Measurements from ENCODE around the gene PAX7. TPM values are rescaled to one million over a fixed set of nuclear protein-coding genes. Genes with fewer than 3 reads are reported as not detected.

Gene PAX7
- polyA plus RNA-seq, 1 donor, result not detected

DNA sequence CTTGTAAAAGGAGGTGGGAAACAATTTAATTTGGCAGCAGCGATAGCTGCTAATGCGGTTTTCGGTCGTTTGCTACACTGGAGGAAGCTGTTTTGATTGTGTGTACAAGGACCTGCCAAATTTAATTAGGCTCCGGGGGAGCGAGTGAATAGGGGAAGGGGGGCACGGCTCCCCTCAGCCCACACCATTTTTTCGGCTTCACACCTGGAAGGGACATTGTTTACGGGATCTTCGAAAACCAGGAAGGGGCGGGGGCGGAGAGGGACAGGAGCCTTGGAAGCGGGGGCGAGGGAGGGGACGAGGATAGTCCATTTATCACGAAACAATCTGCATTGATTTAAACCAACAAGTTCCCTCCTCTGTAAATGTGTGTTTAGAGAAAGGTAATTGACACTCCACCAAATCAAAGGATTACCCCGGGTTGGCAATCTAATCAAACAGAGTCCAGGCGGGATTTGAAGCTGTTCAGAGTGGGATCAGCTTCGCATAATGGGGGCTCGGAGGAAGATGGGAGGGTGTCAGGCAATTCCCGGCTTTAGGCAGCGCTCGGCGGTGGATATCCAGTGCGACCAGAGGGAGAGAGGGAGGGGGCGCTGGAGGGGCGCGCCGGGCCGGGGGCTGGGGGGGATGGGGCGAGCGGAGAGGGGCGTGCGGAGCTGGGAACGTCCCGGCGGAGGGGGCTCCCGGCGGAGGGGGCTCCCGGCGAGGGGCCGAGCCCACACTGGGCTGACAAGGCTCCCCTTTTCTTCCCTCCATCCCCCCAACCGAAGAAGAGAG, 9.8 kb downstream of the PAX7 start:
- no peak for DNase-seq

DNA sequence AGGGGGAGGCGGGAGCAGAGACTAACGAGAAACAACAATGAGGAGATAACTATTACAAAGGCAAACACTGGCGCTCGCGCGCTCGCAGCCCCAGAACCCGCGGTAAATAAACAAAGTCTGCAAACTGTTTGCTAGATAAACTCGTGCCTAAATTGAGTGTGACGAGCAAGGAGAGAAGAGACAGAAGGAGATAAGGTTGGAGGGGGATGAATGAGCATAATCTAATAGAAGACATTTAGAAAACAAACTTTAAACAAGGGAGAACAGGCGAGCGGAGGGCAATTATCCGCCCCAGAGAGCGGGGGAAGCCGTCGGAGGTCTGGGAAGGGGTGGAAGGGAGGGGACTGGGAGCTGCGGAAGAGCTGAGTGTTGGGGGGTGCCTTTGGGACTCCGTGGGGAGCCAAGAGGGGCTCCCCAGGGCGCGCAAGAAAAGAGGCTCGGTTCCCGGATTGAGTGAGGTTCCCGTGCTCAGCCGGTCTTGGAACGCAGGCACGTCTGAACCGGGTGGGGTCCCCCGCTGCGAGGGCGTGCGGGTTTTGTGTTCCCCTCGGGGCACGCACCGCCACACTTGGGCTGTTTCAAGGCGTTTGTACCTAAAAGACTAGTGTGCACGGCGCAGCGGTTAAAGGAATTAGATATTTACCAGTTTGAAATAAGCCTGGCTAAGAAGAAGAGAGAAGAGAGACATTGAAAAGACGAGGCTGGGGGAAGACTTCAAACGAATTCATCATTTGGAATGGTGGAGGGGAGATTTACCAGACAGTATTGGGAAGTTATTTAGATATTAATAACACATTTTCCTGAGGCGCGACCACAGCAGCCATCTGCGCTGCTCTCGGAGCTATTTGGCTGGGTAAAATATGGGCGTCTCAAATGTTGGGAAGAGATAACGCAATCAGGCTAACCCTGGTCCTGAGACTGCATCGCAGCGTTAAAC, 10.6 kb downstream of the PAX7 start:
- DNase-seq, result no peak

DNA sequence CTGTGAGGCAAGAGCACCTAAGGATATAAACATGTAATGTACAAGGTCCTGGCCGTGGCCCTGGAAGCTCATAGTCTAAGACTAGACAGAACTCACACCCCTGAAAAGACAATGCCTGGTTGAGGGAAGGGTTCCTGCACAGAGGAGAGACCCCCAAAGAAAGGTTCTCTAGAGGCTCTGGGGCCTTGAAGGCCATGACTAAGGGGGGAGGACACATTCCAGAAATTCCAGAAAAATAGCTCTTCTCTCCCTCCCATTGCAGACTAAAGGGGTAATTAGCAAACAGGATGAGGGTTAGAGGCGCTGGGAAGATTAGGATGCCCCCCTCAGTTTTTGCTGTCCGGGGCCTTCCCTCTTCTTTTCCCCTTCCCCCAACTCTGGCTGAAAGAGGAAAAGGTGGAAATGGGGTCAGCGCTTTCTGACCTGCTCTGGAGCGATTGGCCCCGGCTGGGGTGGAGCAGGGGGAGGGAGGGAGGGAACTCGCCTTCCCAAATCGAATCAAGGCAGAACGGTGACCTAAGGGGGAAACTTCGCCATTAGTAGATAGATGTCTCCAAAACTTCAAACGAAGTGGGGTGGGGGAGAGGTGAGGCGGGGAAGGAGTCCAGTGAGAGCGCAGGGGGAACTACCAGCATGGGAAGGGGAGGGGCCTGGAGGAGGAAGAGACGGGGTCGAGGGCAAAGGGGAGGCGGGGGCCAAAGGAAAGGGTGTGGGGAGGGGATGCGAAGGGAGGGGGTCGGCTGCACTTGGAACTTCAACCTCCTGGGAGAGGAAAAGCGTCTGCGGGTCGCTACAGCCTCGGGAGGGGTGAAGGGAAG, 11.8 kb downstream of the PAX7 start:
- no peak for DNase-seq

DNA sequence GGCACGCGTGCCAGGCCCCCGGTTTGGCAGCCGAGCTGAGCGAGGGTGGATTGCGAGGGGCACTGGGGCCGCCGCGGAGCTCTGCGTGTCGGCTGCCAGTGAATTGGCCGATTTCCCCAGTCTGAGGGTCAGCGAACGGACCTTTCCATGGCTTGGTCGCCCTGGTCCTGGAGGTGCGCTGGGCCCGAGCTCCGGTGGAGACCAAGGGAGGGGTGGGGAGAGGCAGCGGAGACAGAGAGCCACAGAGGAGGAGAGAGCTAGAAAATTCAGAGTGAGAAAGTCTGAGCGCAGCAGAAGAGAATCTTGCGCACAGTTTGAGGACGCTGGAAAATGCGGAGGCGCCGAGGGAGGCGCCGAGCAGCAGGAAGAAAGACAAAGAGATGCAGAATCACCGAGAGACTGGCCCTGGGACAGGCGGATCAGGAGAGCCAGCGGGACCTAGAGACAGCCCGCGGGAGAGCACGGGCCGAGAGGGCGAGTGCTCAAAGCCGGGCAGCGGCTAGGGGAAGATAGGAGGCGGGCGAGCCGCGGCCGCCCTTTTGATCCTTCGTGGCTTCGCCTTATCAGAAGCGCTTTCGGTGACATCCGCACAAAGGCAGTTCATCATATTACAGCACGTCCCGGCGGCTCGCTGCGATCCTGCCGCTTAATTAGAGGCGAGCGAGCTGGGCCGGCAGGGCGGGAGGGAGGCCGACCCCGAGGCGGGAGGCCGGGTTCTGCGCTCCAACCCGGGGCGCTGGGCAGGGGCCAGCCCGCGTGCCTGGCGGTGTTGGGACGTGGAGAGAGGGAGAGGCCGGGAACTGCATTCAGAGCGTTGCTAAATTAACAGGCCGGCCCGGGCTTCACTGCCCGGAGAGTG, 12.7 kb downstream of the PAX7 start:
- DNase-seq, result no peak

DNA sequence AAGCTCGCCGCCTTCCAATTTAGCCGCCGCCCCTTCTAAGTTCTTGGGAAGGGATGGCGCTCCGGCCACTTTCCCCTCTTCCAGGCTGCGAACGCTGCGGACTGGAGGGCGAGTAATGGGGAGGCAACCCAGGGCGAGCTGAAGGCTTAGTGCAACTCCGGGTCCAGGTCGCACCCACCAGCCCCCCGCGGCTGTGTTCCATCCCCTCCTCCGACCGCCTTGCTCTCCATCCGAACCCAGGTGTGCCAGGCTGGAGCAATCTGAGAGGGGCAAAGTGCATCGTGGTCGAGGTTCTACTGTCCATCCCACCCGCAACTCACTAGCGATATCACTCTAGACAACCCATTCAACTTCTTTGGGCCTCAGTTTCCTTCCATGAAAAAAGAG, 13.4 kb downstream of the PAX7 start:
- DNase-seq, result no peak

DNA sequence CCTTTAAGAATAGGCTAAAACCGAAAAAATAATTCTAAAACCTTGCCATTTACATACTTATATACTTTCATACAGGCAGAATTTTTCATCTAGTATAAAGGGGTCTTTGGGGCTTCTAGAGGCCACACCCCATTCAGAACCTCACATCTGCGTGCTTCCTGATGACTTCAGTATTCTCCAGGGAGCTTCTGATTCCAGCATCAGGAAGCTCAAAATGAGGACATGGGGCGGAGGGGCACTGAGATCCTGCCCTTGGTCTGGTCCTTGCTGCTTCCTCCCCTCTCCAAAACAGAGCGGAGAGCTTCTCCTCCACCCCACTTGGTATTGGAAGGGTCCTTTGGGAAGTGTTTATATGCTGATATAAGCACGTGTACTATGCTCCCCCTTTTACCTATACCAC, 13.8 kb downstream of the PAX7 start:
- no peak for DNase-seq

DNA sequence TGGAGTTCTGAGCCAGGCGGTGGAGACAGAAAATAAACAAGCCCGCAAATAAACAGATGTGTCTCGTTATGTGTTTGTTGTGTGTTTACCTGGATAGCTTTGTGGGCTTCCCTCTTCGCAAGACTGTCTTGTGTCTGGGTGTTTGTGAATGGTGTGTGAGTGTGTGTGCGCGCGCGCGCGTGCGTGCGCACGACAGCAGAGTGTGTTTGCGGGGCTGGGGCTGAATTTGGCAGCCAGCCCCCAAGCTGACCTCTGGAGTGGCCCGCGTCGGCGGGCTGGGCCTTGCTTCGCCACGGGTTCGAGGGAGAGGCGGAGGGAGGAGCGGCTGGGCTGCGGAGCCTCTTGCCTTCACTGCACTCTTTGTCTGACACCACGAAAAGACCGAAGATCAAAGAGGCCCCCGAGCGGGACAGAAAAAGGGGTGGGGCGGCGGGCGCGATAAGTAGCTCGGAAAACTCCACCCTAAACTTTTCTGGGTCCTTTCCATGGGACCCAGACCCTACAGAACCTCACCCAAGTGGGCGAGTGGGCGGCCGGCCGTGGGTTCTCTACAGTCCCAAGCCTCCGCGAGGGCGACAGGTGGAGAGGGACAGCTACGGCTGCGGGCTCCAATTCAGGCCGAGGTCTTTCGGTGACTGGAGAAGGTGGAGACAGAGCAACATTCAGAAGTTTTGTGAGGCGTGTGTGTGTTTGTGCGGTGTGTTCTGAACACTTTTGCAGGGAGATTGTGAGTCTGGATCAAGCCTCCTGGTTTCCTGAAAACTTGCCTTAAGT, 14.5 kb downstream of the PAX7 start:
- DNase-seq, result no peak

DNA sequence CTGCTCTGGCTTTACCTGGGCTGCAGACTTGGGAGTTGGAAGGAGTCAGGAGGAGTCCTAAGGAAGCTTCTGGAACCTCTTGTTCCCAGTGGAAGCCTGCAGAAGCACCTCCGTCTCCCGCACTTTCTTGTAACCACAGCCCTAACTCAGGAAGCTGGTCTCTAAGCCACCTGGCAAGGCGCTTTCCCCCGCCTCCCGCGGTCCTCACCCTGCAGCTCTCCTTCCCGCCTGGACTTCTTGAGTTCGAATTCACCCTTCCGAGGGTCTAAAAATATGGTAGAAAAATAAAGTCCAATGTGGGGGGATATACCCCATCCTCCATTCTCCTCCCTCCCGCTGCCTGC, 15.1 kb downstream of the PAX7 start:
- DNase-seq, result no peak

DNA sequence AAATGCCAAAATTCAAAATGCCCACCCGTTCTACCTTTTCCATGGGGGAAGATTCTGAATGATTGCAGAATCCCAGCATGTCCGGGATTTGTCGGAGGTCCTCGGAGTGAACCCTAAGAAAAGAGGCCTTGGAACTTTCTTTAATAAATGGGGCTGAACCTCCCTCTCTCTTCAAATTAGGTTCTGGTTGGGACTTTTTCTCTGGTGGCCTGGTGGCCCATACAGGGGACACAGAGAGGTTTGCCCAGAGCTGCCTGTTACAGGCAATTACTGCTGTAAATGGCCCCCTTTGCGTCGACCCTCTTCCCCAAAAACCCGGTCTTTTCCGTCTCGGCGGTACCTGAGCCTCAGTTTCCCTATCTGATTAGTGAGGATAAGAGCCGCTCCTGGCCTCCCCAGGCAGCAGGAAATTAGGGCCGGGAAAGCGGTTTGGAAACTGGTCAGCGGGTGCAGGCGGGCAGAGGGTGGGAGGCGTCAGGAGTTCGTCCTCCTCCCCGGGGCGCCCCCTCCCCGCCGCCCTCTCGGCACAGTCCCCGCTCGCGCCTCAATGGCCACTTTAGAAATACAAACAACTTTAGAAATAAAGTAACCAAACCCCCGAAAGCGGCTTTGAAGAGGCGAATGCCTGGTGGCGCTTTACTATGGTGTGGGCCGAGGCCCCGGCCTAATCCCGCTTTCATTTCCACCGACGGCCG, 15.6 kb downstream of the PAX7 start:
- no peak for DNase-seq

DNA sequence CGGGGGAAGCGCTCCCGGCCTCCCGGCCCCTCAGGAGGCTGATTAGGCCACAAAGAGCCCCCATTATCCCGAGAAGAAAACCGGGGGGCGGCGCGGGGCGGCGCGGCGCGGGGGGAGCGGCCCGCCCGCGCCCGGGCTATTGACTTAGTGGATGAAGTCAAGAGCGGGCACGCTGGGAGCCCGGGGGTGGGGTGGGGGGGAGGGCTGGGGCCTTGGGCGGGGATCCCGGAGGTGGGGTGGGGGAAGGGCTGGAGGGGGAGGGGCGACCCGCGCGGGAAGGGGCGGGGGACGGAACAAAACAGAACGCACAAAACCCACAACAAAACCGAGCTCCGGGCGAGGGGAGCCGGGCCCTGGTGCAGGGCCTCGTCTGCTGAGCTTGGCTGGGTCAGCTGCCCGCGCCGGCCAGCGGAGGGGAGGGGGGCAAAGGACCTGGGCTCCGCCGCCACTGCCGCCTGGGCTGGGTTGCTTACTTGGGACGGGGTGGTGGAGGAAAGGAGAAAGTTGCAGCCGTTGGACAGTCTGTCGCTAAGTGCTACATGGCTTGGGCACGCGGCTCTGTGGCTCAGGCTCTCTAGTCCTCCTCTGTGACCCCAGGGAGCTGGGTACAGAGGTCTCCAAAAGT, 16.3 kb downstream of the PAX7 start:
- no peak for DNase-seq

DNA sequence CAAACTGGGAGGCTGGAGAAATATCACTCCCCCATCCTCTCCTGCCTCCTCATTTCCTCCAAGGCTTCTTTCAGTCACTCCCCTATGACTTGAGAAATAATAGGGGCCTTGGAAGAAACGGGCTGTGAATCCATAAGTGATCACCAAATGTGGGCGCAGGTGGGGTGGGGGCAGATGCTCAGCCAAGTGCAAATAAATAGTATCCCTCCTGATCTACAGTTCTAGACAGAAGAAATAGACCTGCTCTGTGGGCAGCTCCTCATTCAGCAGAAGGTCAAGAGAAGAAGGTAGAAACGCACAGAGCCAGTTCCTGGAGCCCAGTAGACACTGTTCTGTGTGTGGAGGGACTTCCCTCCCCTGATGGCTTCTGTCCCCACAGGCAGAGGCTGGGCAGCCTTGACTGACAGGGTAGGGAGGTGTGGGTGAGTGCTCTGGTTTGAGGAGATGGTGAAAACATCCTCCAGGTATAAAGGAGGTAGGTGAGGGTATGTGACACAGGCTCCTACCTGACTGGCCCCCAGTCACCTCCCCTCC, 17.1 kb downstream of the PAX7 start:
- DNase-seq, result no peak

DNA sequence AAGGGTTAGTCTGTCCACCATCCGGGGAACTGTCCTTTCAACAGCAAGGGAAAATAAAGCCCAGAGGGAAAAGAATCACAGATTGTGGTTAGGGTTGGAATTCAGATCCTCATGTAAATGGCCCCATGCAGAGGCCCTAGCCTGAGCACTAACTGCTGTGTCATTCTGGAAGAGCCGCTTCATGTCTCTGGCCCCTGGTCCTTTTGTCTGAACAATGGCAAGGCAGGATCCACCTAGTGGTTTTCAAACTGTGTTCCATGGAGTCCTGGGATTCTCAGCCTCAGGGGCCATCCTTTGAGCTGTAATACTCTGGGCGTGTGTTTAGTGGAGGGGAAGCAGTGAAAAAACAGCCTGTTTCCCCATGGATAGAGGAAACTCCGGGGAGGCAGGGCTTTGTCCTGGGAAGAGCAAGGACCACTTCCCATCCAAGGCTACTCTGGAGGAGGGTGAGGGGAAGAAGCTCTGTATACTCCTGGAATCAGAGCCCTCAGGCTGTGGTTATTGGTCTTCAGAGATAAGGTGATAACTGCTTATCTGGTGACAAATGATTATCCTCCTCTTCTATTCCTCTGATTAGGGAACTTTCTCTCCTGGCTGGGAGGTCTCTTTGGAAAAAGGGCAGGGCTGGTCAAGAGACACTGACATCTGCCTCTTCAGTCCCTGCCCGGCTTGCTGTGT, 19.2 kb downstream of the PAX7 start:
- no peak for DNase-seq

DNA sequence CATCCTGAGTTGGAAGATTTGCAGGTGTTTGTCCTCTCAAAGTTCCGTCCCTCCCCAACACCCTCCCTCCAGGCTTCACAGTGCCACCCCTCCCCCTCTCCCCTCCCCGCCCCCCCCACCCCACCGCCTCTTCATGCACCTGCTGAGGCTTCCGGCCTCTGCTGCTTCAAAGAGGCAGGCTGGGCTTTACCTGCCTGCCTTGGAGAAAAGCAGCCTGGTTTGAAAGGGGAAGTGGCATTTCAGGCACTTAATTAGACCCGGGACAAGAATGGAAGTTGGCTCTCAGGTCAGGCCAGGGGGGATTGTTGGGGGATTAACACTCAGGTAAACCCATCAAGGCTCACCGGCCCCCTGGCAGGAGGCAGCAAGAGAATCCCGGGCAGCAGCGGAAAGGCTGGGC, 21.1 kb downstream of the PAX7 start:
- DNase-seq, result no peak

DNA sequence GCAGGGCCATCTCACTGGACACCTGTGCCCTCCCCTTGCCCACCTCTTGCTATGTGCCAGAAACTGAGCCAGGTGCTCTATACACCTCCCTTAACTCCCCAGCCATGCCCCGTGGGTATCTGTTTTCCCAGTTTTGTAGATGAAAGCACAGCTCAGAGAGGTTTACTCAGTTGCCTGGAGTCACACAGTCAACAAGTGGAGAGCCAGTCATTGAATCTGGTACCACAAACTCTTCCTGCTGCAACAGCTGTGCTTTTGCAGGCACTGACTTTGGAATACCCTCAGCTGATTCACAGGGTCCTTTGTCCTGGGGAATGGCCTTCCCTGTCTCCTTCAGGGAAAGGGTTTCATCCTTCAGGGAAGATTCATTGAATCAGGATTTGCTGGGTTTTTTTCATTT, 22.1 kb downstream of the PAX7 start:
- no peak for DNase-seq

DNA sequence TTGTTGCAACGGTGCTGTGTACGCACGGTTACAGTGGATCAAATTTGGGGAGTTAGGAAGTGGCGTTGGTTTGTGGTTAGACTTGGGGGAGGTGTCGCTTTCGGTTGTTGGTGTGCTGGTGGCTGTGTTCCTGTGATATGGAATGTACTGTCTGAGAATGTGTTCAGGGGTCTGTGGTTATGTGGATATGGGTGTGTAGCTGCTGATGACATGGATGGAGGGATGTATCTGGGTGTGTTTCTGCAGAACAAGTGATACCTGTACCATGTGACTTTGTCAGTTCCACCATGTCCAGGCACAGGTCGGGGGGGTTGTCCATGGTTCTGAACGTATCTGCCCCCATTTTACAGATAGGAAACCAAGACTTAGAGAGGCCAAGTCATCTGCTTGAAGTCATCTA, 22.7 kb downstream of the PAX7 start:
- DNase-seq, result no peak

DNA sequence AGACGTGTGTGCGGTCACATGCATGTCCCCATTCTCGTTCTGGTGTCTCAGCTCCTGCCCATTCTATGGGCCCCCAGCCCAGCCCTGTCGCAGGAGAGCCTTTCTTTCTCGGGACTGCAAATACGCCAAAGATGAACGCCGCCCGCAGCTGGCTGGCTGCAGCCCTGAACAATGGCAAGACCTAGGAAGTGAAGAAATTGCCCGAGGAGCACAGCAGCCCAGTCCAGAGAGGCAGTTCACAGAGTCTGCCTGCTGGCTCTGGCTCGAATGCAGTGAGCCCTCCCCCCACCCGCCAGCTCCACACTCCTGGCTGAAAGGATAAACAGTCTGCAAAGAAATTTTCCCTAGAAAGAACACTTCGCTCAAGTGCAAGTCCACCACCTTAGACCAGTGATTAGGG, 23.3 kb downstream of the PAX7 start:
- DNase-seq, result no peak

DNA sequence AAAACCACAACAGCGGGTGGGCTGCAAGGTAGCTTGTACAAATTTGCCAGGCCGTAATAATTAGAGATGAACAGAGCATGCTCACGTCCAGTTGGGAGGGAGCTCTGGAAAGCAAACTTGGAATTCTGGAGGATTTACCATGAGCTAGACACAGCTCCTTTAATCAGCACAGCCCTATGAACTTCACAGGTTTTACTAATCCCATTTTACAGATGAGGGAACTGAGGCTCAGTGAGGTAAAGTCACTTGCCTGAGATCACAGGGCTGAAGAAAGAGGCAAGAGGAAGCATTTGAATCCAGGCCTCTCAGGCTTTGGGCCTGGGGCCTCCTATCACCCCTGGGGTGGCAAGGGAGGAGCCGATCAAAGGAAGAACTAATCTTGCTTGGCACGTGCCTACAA, 24.0 kb downstream of the PAX7 start:
- DNase-seq, result no peak

DNA sequence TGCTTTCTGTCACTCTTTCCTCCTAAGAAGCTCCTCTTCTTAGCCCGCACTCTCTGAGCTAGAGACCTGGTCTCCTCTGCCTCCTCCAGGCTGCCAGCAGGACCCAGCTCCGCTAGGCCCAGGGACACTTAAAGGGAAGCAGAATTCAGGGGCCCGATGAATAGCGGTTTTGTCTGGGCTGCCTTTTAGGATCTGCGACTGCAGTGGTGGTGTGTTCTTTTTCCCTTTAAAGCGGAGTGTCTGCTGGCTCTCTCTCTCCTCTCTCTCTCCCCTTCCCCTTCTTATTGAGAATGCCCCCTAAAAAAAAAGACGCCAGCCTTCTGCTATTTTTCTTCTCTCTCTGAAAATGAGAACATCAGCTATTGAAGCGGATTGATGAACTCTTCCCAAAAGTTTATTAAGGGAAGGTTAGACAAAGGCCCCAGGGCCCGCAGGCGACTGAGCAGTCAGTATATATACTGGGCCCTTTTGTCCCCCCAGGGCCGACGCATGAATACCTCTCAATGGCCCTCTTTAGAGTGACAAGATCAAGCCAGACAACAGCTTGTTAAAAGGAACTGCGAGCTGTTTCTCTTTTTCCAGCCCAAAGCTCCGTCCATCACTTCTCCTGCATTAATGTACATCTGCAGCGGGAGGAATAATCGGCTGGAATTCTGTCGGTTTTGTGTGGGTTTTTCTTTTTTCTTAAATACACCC, 27.0 kb downstream of the PAX7 start:
- DNase-seq, result no peak

Measured in left kidney (tissue), 2 donors.